ENCODE measurements around the gene SLC39A3. TPM values are rescaled to one million over a fixed set of nuclear protein-coding genes. Genes with fewer than 3 reads are reported as not detected.
A peak's percentile ranks its signal among the peaks of the same experiment; 100 is the strongest.

Gene SLC39A3
- total RNA-seq, 1 experiment from 2014 or later = 28.2 TPM

- CTCF ChIA-PET = no interaction called here
- Mint-ChIP-seq H3K9me3 (ENCODE audit: low read depth, unreplicated experiment) (no peaks in the 10 kb centered on the region), H3K36me3 (ENCODE audit: insufficient read depth, unreplicated experiment) (peaks cover 6% of the 10 kb centered on the region), H3K27me3 (ENCODE audit: unreplicated experiment) (peaks cover 12% of the 10 kb centered on the region), H3K4me1 (ENCODE audit: low read depth, unreplicated experiment) (no peaks in the 10 kb centered on the region), H3K27ac (ENCODE audit: unreplicated experiment) (no peak overlapping the region), H3K4me3 (ENCODE audit: low read depth, unreplicated experiment) (no peak overlapping the region)
- TF ChIP-seq, protein P1, sequence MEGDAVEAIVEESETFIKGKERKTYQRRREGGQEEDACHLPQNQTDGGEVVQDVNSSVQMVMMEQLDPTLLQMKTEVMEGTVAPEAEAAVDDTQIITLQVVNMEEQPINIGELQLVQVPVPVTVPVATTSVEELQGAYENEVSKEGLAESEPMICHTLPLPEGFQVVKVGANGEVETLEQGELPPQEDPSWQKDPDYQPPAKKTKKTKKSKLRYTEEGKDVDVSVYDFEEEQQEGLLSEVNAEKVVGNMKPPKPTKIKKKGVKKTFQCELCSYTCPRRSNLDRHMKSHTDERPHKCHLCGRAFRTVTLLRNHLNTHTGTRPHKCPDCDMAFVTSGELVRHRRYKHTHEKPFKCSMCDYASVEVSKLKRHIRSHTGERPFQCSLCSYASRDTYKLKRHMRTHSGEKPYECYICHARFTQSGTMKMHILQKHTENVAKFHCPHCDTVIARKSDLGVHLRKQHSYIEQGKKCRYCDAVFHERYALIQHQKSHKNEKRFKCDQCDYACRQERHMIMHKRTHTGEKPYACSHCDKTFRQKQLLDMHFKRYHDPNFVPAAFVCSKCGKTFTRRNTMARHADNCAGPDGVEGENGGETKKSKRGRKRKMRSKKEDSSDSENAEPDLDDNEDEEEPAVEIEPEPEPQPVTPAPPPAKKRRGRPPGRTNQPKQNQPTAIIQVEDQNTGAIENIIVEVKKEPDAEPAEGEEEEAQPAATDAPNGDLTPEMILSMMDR (IDR thresholded peaks at IDR 0.05; ENCODE audit: unreplicated experiment) = no peak
- intact Hi-C loops (cut with micrococcal nuclease; ENCODE audit: unreplicated experiment) = no loop called here
- BruUV-seq (replicated peaks) = no TSS peak
- no peak for DNase-seq
Measured at GRCh38 chr19:2706251-2706650, 33.6 kb downstream of the SLC39A3 start.

DNA sequence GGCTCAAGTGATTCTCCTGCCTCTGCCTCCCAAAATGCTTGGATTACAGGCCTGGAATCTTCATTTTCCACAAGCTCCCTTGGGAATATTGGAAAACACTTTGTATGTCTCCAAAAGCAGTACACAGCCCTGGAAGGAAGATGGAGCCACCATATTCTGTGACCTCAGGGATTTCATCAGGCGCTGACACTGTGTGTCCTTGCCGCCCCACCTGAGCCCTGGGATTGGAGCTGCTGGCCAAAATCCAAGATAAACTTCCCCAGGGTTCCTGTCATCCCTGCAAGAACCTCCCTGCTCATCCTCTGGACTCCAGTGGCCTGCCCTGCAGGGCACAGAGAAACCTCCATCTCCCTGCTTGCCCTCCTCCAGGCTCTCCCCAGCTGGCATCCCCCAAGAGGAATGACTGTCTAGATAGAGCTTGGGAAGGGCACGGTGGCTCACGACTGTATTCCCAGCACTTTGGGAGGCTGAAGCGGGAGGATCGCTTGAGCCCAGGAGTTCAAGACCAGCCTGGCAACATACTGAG is 36.1 kb downstream of the SLC39A3 start:
- no TSS peak for BruUV-seq (replicated peaks)
- intact Hi-C loops (cut with micrococcal nuclease; ENCODE audit: unreplicated experiment) = no loop called here
- Mint-ChIP-seq H3K4me3 (ENCODE audit: low read depth, unreplicated experiment) (no peak overlapping the region), H3K36me3 (ENCODE audit: insufficient read depth, unreplicated experiment) (peaks cover 6% of the 10 kb centered on the region), H3K27ac (ENCODE audit: unreplicated experiment) (no peak overlapping the region), H3K27me3 (ENCODE audit: unreplicated experiment) (peaks cover 23% of the 10 kb centered on the region), H3K4me1 (ENCODE audit: low read depth, unreplicated experiment) (no peaks in the 10 kb centered on the region), H3K9me3 (ENCODE audit: low read depth, unreplicated experiment) (no peaks in the 10 kb centered on the region)
- no peak for DNase-seq
- CTCF ChIA-PET = interaction anchor here (0.6 kb wide), 1 partner anchor 40 kb away, joined by 3 read pairs; no protein-coding TSS in a partner anchor
- TF ChIP-seq, protein P1 (IDR thresholded peaks at IDR 0.05; ENCODE audit: unreplicated experiment) = no peak

DNA sequence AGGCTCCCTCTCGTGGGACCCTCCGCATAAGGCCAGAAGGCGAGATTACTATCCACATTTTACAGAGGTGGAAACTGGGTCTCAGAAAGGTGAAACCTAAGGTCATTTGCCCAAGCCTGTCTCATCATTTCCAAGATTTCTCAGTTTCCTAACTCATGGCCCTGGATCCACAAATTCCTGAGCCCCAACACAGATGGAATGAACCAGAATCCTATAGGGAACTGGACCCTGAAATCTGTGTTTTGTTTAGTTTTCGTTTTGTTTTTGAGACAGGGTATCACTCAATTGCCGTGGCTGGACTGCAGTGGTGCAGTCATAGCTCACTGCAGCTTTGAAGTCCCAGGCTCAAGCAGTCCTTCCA is 36.8 kb downstream of the SLC39A3 start:
- CTCF ChIA-PET = interaction anchor here (0.6 kb wide), 1 partner anchor 243 kb away, joined by 3 read pairs; no protein-coding TSS in a partner anchor

DNA sequence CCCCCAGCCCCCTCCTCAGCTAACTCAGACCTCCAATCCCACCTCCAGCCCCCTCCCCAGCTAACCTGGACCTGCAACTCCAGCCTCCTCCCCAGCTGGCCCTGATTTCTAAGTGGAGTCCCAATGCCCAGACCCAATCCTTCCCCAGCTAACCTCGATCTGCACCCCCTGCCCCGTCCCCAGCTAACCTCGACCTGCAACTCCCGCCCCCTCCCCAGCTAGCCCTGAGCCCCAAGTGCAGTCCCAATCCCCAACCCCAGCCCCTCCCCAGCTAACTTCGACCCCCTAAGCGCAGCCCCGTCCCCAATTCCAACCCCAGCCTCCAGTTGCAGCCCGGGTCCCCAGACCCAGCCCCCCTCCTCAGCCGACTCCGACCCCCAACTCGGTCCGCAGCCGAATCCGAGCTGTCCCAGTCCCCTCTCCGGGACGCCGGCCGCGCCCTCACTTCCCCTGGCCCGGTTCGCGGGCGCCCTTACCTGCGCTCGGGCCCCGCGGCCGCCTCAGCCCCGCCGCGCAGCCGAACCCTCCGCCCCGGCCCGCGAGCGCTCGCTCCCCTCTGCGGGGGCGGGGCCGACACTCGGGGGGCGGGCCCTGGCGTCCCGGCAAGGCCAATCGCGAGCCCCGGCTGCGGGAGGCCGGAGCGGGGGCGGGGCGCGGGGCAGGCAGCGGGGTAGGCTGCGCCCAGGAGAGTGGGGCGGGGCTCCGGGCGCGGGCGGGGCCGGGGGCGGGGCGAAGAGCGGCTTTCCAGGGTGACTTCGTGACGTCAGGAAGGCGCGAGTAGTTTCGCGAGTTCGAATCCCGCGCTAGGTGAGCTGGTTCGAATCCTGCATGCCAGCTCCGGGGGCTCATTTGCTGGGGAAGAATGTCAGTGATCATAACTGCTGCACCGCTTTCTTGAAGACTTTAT is 37.4 kb downstream of the SLC39A3 start, which contains the start of gene GNG7:
Gene GNG7 (minus strand): TSS at position 525 of the 907 bp plus-strand sequence. CDS start 182,006 bp downstream, outside the sequence.
- CTCF ChIA-PET = interaction anchor here (0.6 kb wide), 2 partner anchors 17 to 242 kb away, joined by 3 read pairs; no protein-coding TSS in a partner anchor
- Mint-ChIP-seq H3K27ac (ENCODE audit: unreplicated experiment) (peak within 1 kb of the TSS; percentile 18), H3K4me3 (ENCODE audit: low read depth, unreplicated experiment) (peak within 1 kb of the TSS; percentile 51)

More for the DNA sequence above, 36.8 kb downstream of the SLC39A3 start:
- no peak for DNase-seq
- TF ChIP-seq, protein P1 (IDR thresholded peaks at IDR 0.05; ENCODE audit: unreplicated experiment) = no peak
- Mint-ChIP-seq H3K27ac (ENCODE audit: unreplicated experiment) (no peak overlapping the region), H3K4me3 (ENCODE audit: low read depth, unreplicated experiment) (peak overlapping the region; percentile 51), H3K36me3 (ENCODE audit: insufficient read depth, unreplicated experiment) (peaks cover 6% of the 10 kb centered on the region), H3K4me1 (ENCODE audit: low read depth, unreplicated experiment) (no peaks in the 10 kb centered on the region), H3K9me3 (ENCODE audit: low read depth, unreplicated experiment) (no peaks in the 10 kb centered on the region), H3K27me3 (ENCODE audit: unreplicated experiment) (peaks cover 23% of the 10 kb centered on the region)
- intact Hi-C loops (cut with micrococcal nuclease; ENCODE audit: unreplicated experiment) = no loop called here
- BruUV-seq (replicated peaks) = no TSS peak

More for the DNA sequence above, 37.4 kb downstream of the SLC39A3 start, which contains the start of gene GNG7:
- Mint-ChIP-seq H3K9me3 (ENCODE audit: low read depth, unreplicated experiment) (no peaks in the 10 kb centered on the region), H3K36me3 (ENCODE audit: insufficient read depth, unreplicated experiment) (peaks cover 6% of the 10 kb centered on the region), H3K27me3 (ENCODE audit: unreplicated experiment) (peaks cover 23% of the 10 kb centered on the region), H3K4me1 (ENCODE audit: low read depth, unreplicated experiment) (no peaks in the 10 kb centered on the region)
- peak; percentile 95 for DNase-seq
- no TSS peak for BruUV-seq (replicated peaks)
- intact Hi-C loops (cut with micrococcal nuclease; ENCODE audit: unreplicated experiment) = no loop called here
- TF ChIP-seq, protein P1 (IDR thresholded peaks at IDR 0.05; ENCODE audit: unreplicated experiment) = no peak
